Activated gamma-delta T cell (primary cell): ENCODE results near the gene DIS3L2.

Source experiments
- DNase-seq: peaks from one replicate; lab custom pipeline; 2025; lab: John Stamatoyannopoulos, UW

DIS3L2 gene

DNA sequence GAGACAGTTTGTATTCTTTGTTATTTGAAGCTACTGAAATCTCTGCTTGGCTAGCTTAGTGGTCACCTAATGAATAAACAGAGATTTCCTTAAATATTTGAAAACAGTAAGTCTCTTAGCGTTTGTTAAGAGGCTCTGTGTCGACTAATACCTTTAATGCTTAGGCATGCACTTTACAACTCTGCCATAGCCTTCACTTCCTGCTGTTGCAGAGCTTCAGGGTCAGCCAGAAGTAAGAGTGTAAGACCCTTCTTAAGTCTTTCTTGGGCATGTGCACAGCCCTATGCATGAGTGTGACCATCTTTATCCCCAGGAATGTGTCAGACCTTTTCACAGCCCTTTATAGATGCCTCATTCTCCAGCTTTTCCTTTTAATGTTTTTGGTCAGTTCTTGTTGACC lies 221.8 kb downstream of the DIS3L2 start:
- DNase-seq, result no peak

DNA sequence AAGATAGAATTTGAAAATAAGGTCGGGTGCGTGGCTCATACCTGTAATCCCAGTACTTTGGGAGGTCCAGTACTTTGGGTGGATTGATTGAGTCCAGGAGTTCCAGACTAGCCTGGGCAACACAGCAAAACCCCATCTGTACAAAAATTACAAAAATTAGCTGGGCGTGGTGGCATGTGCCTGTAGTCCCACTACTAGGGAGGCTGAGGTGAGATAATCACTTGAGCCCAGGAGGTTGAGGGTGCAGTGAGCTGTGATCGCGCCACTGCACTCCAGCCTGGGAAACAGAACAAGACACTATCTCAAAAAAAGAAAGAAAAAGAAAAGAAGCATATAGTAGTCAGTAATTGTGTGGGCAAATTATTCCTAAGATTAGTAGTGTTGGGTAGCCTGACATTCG lies 222.8 kb downstream of the DIS3L2 start:
- DNase-seq, result no peak

DNA sequence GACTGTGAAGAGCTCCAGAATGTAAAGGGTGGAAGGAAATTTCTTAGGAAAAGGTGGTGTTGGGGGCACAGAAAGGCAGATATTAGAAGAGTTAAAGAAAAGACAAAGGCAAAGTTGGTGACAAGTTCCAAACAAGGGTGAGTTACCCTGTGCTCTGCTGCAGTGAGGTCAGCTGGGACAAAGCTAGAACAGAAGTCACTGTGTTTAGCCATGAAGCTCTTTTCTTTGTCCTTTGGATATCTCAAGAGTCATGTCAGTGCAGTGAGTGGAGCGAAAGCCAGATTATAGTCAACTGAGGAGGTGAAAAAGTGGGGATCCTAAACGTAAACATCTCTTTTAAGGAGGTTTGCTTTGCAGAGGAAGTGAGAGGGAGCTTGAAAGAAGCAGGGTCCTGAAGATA lies 229.3 kb downstream of the DIS3L2 start:
- DNase-seq, result no peak

DNA sequence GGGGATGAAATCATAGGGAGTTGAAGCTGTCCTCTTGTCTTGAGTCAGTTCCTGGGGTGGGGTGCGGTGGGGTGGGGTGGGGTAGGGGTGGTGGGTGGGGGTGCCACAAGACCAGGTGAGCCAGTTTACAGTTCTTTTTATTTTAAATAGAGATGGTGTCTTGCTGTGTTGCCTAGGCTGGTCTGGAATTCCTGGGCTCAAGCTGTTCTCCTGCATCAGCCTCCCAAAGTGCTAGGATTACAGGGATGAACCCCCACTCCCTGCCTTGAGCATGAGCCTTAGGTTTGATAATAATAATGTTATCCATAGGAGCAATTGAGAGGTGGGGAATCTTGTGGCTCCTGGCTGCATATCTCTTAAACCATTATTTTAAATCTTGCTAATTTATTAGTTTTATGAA lies 234.0 kb downstream of the DIS3L2 start:
- no peak for DNase-seq

DNA sequence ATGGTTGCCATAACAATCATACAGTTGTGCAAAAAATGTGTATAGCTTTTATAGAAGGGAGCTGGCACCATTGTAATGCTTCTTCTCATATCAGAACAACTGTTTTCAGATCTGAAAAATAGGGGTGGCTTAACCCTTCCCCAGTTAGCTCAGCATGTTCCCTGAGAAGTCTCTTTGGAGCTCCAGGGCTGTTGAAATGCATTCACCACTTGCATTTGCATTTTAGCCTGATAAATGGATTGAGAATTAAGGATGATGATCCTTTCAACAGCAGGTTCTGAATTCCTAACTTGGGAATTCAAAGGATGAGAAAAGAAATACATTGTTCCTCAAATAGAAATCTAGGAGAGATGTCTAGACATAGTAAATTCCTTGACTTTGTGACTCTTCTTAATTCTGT lies 235.3 kb downstream of the DIS3L2 start:
- DNase-seq, result no peak

GRCh38 chr2:232200195-232200594 lies 238.7 kb downstream of the DIS3L2 start:
- no peak for DNase-seq

- no peak for DNase-seq
These were observed 241.8 kb downstream of the DIS3L2 start for GRCh38 chr2:232203166-232203891.

DNA sequence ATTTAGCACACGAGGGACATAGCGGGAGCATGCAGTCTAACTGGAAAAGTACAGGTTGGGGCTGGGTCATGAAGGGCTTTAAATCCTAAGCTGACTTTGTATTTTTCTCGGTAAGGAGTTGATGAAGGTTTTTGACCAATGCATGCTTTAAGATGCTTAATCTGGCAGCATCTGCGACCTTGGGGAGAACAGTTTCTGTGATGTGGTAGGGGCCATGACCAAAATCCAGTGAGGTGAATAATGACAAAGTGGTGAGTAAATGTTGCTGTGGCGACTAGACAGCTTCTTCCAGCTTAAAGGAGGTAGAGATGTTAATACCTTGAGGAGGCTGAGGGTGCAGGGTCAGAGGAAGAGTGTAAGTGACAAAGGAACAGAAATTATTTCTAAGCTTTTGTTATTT lies 242.4 kb downstream of the DIS3L2 start:
- no peak for DNase-seq

GRCh38 chr2:232204457-232204931 lies 243.0 kb downstream of the DIS3L2 start:
- DNase-seq, result no peak

- no peak for DNase-seq
These were observed 245.7 kb downstream of the DIS3L2 start for GRCh38 chr2:232207174-232207573.

GRCh38 chr2:232210306-232210705 lies 248.8 kb downstream of the DIS3L2 start:
- DNase-seq, result no peak

DNA sequence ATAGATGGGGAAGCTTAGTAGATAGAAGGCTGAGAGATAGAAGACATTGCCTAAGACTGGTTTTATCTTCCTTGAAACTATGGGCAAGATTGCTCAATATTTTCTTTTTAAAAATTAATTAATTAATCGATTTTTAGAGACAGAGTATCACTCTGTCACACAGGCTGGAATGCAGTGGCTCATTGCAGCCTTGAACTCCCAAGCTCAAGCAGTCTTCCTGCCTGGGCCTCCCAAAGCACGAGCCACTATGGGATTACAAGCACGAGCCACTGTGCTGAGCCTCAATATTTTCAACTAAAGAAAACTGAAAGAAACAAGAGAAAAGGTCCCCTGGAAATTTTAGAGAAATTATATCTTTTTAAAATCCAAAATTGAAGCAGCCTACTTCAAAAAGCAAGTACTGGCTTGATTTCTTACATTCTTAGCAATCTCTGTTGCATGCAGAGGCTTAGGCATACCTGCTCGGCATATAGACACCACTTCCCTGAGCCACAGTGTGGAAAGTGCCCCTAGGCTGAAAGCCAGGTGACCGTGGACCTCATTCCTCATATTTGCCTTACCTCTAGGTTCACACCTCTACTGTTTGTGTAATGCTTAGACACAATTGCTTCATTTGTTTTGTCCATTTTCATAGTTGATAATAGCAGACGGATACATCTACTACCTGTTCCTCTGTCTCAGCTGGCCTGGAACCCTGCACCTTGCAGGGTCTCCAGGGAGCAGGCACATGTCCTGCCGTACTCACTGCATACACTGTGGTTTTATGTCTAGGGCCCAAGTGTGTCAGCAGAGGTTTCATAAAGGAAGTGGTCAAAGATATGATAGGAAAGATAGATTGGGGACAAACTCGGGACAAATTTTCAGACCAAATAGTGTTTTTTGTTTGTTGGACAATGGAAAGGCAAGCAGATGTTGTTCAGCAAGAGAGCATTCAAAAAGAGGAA lies 250.5 kb downstream of the DIS3L2 start:
- no peak for DNase-seq

DNA sequence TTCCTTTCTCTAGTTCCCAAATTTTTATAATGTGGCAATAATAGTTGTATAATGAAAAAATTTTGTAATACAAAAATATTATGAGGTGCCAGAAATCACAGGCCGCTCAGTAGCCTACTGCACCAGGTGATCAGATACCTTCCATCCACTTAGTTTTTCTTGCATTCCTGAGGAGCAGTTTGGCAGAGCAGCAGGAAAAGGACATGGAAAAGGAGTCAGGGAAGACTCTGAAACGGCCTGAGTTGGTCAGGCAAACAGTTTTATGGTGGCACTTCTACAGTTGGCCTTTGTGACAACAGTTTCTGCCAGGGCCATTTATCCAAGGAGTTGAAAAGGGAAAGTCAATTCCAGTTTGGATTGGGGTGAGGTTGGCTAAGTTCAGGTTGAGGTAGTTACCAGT lies 251.7 kb downstream of the DIS3L2 start:
- no peak for DNase-seq

DNA sequence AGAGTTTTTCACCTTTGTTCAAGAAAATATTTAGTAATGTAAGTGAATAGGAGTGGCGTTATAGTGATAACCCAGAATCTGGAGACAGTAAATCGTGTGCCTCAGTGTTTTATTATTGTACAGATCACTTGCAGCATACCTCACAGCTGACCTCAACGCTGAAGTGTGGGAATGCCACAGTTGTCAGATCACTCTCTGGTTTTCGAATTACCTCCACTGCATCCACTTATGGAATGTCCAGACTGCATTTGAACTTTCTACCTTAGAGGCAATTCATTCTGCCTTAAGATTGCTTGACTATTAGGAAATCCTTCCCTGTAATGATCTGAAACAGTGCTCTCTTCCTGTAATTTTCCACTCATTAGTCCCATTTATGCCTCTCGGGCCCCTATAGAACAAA lies 252.5 kb downstream of the DIS3L2 start:
- DNase-seq, result no peak

- no peak for DNase-seq
These were observed 254.5 kb downstream of the DIS3L2 start for GRCh38 chr2:232216028-232216427.

- no peak for DNase-seq
These were observed 257.4 kb downstream of the DIS3L2 start for GRCh38 chr2:232218778-232219495.

GRCh38 chr2:232219496-232219870 lies 258.0 kb downstream of the DIS3L2 start:
- DNase-seq, result no peak

GRCh38 chr2:232219932-232220331 lies 258.4 kb downstream of the DIS3L2 start:
- no peak for DNase-seq

- no peak for DNase-seq
These were observed 263.9 kb downstream of the DIS3L2 start for GRCh38 chr2:232225429-232225828.

- DNase-seq, result no peak
These were observed 264.4 kb downstream of the DIS3L2 start for GRCh38 chr2:232225895-232226294.

GRCh38 chr2:232228332-232228731 lies 266.8 kb downstream of the DIS3L2 start:
- no peak for DNase-seq
